Rectal smooth muscle tissue (tissue), 1 donor: ENCODE measurements around the gene TMEM30B.

Source experiments
- H3K27ac ChIP-seq: one replicate; pipeline ENCODE4 v1.7.0; 2013; ENCODE audit warnings: low read depth, low read length, inconsistent platforms
- H3K27me3 ChIP-seq: one replicate; pipeline ENCODE4 v1.7.0; 2013; ENCODE audit warnings: low read length; ENCODE audit not compliant: control insufficient read depth, insufficient read depth
- H3K36me3 ChIP-seq: one replicate; pipeline ENCODE4 v1.7.0; 2013; ENCODE audit warnings: low read length; ENCODE audit not compliant: control insufficient read depth, insufficient read depth
- H3K4me1 ChIP-seq: one replicate; pipeline ENCODE4 v1.7.0; 2013; ENCODE audit warnings: low read length; ENCODE audit not compliant: control insufficient read depth, insufficient read depth
- H3K4me3 ChIP-seq: one replicate; pipeline ENCODE4 v1.7.0; 2013; ENCODE audit warnings: low read length
- H3K9ac ChIP-seq: one replicate; pipeline ENCODE4 v1.7.0; 2013; ENCODE audit warnings: low read length

Gene TMEM30B

GRCh38 chr14:61296151-61296550 lies 15.0 kb upstream of the TMEM30B start:
- Histone ChIP-seq H3K4me3 (no peak overlapping the region), H3K9ac (no peak overlapping the region), H3K36me3 (no peaks in the 10 kb centered on the region), H3K27me3 (no peaks in the 10 kb centered on the region), H3K4me1 (no peaks in the 10 kb centered on the region), H3K27ac (no peak overlapping the region)

- Histone ChIP-seq H3K4me1 (no peaks in the 10 kb centered on the region), H3K27ac (no peak overlapping the region), H3K36me3 (no peaks in the 10 kb centered on the region), H3K27me3 (no peaks in the 10 kb centered on the region), H3K4me3 (no peak overlapping the region), H3K9ac (no peak overlapping the region)
Observed at GRCh38 chr14:61290701-61291100, 9.6 kb upstream of the TMEM30B start.

- no peaks in the 10 kb centered on the region for H3K4me1 ChIP-seq
- H3K36me3 ChIP-seq: no peaks in the 10 kb centered on the region
- H3K27ac ChIP-seq: no peak overlapping the region
- no peak overlapping the region for H3K4me3 ChIP-seq
- no peak overlapping the region for H3K9ac ChIP-seq
- no peaks in the 10 kb centered on the region for H3K27me3 ChIP-seq
Observed at GRCh38 chr14:61288720-61289119, 7.6 kb upstream of the TMEM30B start.

GRCh38 chr14:61288228-61288627 lies 7.1 kb upstream of the TMEM30B start:
- no peak overlapping the region for H3K4me3 ChIP-seq
- H3K36me3 ChIP-seq: no peaks in the 10 kb centered on the region
- H3K27me3 ChIP-seq: no peaks in the 10 kb centered on the region
- H3K27ac ChIP-seq: no peak overlapping the region
- no peaks in the 10 kb centered on the region for H3K4me1 ChIP-seq
- H3K9ac ChIP-seq: no peak overlapping the region

- H3K36me3 ChIP-seq: no peaks in the 10 kb centered on the region
- no peaks in the 10 kb centered on the region for H3K27me3 ChIP-seq
- no peak overlapping the region for H3K9ac ChIP-seq
- H3K27ac ChIP-seq: no peak overlapping the region
- no peaks in the 10 kb centered on the region for H3K4me1 ChIP-seq
- H3K4me3 ChIP-seq: no peak overlapping the region
Observed at GRCh38 chr14:61287196-61287595, 6.1 kb upstream of the TMEM30B start.

- H3K36me3 ChIP-seq: no peaks in the 10 kb centered on the region
- H3K4me3 ChIP-seq: no peak overlapping the region
- H3K9ac ChIP-seq: no peak overlapping the region
- no peaks in the 10 kb centered on the region for H3K4me1 ChIP-seq
- no peak overlapping the region for H3K27ac ChIP-seq
- no peaks in the 10 kb centered on the region for H3K27me3 ChIP-seq
Observed at GRCh38 chr14:61285364-61285763, 4.2 kb upstream of the TMEM30B start.

- Histone ChIP-seq H3K27ac (no peak overlapping the region), H3K4me3 (no peak overlapping the region), H3K9ac (no peak overlapping the region), H3K4me1 (no peaks in the 10 kb centered on the region), H3K27me3 (peaks cover 7% of the 10 kb centered on the region), H3K36me3 (no peaks in the 10 kb centered on the region)
Observed at GRCh38 chr14:61284001-61284400, 2.9 kb upstream of the TMEM30B start.

GRCh38 chr14:61282746-61283145 lies 1.6 kb upstream of the TMEM30B start:
- H3K9ac ChIP-seq: no peak overlapping the region
- H3K36me3 ChIP-seq: no peaks in the 10 kb centered on the region
- no peak overlapping the region for H3K27ac ChIP-seq
- no peak overlapping the region for H3K4me3 ChIP-seq
- H3K4me1 ChIP-seq: no peaks in the 10 kb centered on the region
- H3K27me3 ChIP-seq: peaks cover 7% of the 10 kb centered on the region

- H3K4me3 ChIP-seq: no peak overlapping the region
- H3K4me1 ChIP-seq: no peaks in the 10 kb centered on the region
- H3K36me3 ChIP-seq: no peaks in the 10 kb centered on the region
- H3K27ac ChIP-seq: no peak overlapping the region
- H3K27me3 ChIP-seq: peaks cover 7% of the 10 kb centered on the region
- H3K9ac ChIP-seq: no peak overlapping the region
Observed at GRCh38 chr14:61281948-61282275, 774 bp upstream of the TMEM30B start.

GRCh38 chr14:61280526-61281185 lies 482 bp downstream of the TMEM30B start:
- Histone ChIP-seq H3K27me3 (peaks cover 7% of the 10 kb centered on the region), H3K9ac (peak overlapping the region; percentile 64), H3K27ac (peak overlapping the region; percentile 44), H3K4me1 (no peaks in the 10 kb centered on the region), H3K36me3 (no peaks in the 10 kb centered on the region), H3K4me3 (peak overlapping the region; percentile 51)

GRCh38 chr14:61280092-61280525 lies 1.0 kb downstream of the TMEM30B start:
- peak overlapping the region; percentile 3 for H3K9ac ChIP-seq
- no peaks in the 10 kb centered on the region for H3K4me1 ChIP-seq
- H3K27me3 ChIP-seq: peaks cover 7% of the 10 kb centered on the region
- H3K4me3 ChIP-seq: peak overlapping the region; percentile 51
- no peaks in the 10 kb centered on the region for H3K36me3 ChIP-seq
- H3K27ac ChIP-seq: no peak overlapping the region

- no peak overlapping the region for H3K27ac ChIP-seq
- no peak overlapping the region for H3K9ac ChIP-seq
- peak overlapping the region; percentile 51 for H3K4me3 ChIP-seq
- no peaks in the 10 kb centered on the region for H3K4me1 ChIP-seq
- peaks cover 7% of the 10 kb centered on the region for H3K27me3 ChIP-seq
- H3K36me3 ChIP-seq: no peaks in the 10 kb centered on the region
Observed at GRCh38 chr14:61279082-61279481, 2.1 kb downstream of the TMEM30B start.

- Histone ChIP-seq H3K4me1 (no peaks in the 10 kb centered on the region), H3K4me3 (no peak overlapping the region), H3K27ac (no peak overlapping the region)
Observed at GRCh38 chr14:61277784-61278183, 3.4 kb downstream of the TMEM30B start.

More at GRCh38 chr14:61277784-61278183, 3.4 kb downstream of the TMEM30B start:
- H3K36me3 ChIP-seq: no peaks in the 10 kb centered on the region
- no peak overlapping the region for H3K9ac ChIP-seq
- H3K27me3 ChIP-seq: peaks cover 7% of the 10 kb centered on the region
